IMR-90 (cell line): ENCODE results near the gene HIPK1.

Experiments used
- BHLHE40 ChIP-seq: fragments of 150-350 bp; IDR thresholded peaks from 2 replicates; pipeline ENCODE4 v1.6.1; 2016; ENCODE audit warnings: mild to moderate bottlenecking, low read depth, low read length
- CHD1 ChIP-seq: IDR thresholded peaks from 2 replicates; pipeline ENCODE4 v1.6.1; 2012; ENCODE audit warnings: low read depth, low read length, improper control_type of control experiment
- FOS ChIP-seq: fragments of 150-350 bp; IDR thresholded peaks from 2 replicates; pipeline ENCODE4 v1.6.1; 2016; ENCODE audit warnings: low read depth, low read length
- MXI1 ChIP-seq: IDR thresholded peaks from 2 replicates; pipeline ENCODE4 v1.6.1; 2012; ENCODE audit warnings: low read depth, mild to moderate bottlenecking, low read length, moderate library complexity, borderline replicate concordance
- NFE2L2 ChIP-seq: fragments of 150-350 bp; IDR thresholded peaks from 2 replicates; pipeline ENCODE4 v1.6.1; 2016; ENCODE audit warnings: low read depth, mild to moderate bottlenecking, low read length
- POLR2A ChIP-seq: IDR thresholded peaks from 2 replicates; pipeline ENCODE4 v1.6.1; 2012; ENCODE audit warnings: mild to moderate bottlenecking, low read depth, low read length
- RAD21 ChIP-seq: IDR thresholded peaks from 2 replicates; pipeline ENCODE4 v1.6.1; 2012; ENCODE audit warnings: low read length, improper control_type of control experiment
- RCOR1 ChIP-seq: IDR thresholded peaks from 2 replicates; pipeline ENCODE4 v1.6.1; 2012; ENCODE audit warnings: mild to moderate bottlenecking, low read length, improper control_type of control experiment; ENCODE audit not compliant: insufficient replicate concordance
- RFX5 ChIP-seq: IDR thresholded peaks from 2 replicates; pipeline ENCODE4 v1.8.0; 2012; ENCODE audit warnings: low read depth, mild to moderate bottlenecking, low read length, moderate library complexity
- SMC3 ChIP-seq: fragments of 150-350 bp; IDR thresholded peaks from 2 replicates; pipeline ENCODE4 v1.6.1; 2016; ENCODE audit warnings: low read depth, mild to moderate bottlenecking, antibody characterized with exemption, low read length, moderate library complexity
- USF2 ChIP-seq: fragments of 150-350 bp; IDR thresholded peaks from 2 replicates; pipeline ENCODE4 v1.6.1; 2017; ENCODE audit warnings: mild to moderate bottlenecking, antibody characterized with exemption, low read length, low read depth
- TF ChIP-seq, protein P1 (sequence below): conservative IDR thresholded peaks from 2 replicates; pipeline ENCODE4 v1.5.1; 2012; ENCODE audit warnings: mild to moderate bottlenecking, low read depth, low read length, improper control_type of control experiment
- TF ChIP-seq, protein P2 (sequence below): fragments of 150-350 bp; IDR thresholded peaks from 2 replicates; pipeline ENCODE4 v1.6.1; 2016; ENCODE audit warnings: low read depth, mild to moderate bottlenecking, low read length, moderate library complexity, borderline replicate concordance

DNA sequence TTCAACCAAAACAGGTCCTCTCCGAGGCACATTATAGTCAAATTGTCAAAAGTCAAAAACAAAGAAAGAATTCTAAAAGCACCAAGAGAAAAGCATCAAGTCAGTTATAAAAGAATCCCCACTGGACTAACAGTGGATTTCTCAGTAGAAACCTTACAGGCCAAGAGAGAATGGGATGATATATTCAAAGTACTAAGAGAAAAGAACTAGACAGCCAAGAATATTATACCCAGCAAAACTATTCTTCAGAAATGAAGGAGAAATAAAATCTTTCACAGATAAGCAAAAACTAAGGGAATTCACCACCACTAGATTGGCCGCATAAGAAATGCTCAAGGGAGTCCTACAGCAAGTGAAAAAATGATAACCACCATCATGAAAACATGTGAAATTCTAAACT lies 66.3 kb downstream of the HIPK1 start:
- TF ChIP-seq, protein P1, sequence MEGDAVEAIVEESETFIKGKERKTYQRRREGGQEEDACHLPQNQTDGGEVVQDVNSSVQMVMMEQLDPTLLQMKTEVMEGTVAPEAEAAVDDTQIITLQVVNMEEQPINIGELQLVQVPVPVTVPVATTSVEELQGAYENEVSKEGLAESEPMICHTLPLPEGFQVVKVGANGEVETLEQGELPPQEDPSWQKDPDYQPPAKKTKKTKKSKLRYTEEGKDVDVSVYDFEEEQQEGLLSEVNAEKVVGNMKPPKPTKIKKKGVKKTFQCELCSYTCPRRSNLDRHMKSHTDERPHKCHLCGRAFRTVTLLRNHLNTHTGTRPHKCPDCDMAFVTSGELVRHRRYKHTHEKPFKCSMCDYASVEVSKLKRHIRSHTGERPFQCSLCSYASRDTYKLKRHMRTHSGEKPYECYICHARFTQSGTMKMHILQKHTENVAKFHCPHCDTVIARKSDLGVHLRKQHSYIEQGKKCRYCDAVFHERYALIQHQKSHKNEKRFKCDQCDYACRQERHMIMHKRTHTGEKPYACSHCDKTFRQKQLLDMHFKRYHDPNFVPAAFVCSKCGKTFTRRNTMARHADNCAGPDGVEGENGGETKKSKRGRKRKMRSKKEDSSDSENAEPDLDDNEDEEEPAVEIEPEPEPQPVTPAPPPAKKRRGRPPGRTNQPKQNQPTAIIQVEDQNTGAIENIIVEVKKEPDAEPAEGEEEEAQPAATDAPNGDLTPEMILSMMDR: no peak
- no peak for TF ChIP-seq RFX5
- no peak for TF ChIP-seq SMC3
- no peak for TF ChIP-seq RAD21
- TF ChIP-seq USF2: no peak
- TF ChIP-seq MXI1: no peak
- TF ChIP-seq POLR2A: no peak
- TF ChIP-seq RCOR1: no peak
- no peak for TF ChIP-seq NFE2L2
- no peak for TF ChIP-seq BHLHE40
- no peak for TF ChIP-seq CHD1
- TF ChIP-seq FOS: no peak
- TF ChIP-seq, protein P2, sequence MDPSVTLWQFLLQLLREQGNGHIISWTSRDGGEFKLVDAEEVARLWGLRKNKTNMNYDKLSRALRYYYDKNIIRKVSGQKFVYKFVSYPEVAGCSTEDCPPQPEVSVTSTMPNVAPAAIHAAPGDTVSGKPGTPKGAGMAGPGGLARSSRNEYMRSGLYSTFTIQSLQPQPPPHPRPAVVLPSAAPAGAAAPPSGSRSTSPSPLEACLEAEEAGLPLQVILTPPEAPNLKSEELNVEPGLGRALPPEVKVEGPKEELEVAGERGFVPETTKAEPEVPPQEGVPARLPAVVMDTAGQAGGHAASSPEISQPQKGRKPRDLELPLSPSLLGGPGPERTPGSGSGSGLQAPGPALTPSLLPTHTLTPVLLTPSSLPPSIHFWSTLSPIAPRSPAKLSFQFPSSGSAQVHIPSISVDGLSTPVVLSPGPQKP: no peak
